ENCODE results near the gene CEMP1.

Gene CEMP1

GRCh38 chr16:2518823-2519710 lies 12.1 kb downstream of the CEMP1 start:
- DNase-seq (ENCODE audit: low spot score) = no peak

- DNase-seq (ENCODE audit: low spot score) = no peak
Observed at GRCh38 chr16:2517954-2518605, 13.1 kb downstream of the CEMP1 start.

GRCh38 chr16:2516391-2517240 lies 14.6 kb downstream of the CEMP1 start:
- no peak for DNase-seq (ENCODE audit: low spot score)

- DNase-seq (ENCODE audit: low spot score) = no peak
Observed at GRCh38 chr16:2515180-2515851, 15.9 kb downstream of the CEMP1 start.

GRCh38 chr16:2514333-2515179 lies 16.7 kb downstream of the CEMP1 start:
- no peak for DNase-seq (ENCODE audit: low spot score)

- DNase-seq (ENCODE audit: low spot score) = peak; percentile 92
Observed at GRCh38 chr16:2513405-2514332, 17.5 kb downstream of the CEMP1 start, which contains the start of gene ATP6V0C. Gene ATP6V0C (plus strand): TSS chr16:2513952. CDS start chr16:2514104, 152 bp downstream.

- DNase-seq (ENCODE audit: low spot score) = no peak
Observed at GRCh38 chr16:2512735-2513404, 18.3 kb downstream of the CEMP1 start.

GRCh38 chr16:2511996-2512734 lies 19.0 kb downstream of the CEMP1 start:
- no peak for DNase-seq (ENCODE audit: low spot score)

GRCh38 chr16:2511128-2511800 lies 19.9 kb downstream of the CEMP1 start:
- DNase-seq (ENCODE audit: low spot score) = no peak

- no peak for DNase-seq (ENCODE audit: low spot score)
Observed at GRCh38 chr16:2508722-2509400, 22.3 kb downstream of the CEMP1 start.

- DNase-seq (ENCODE audit: low spot score) = no peak
Observed at GRCh38 chr16:2507665-2508064, 23.5 kb downstream of the CEMP1 start.

- no peak for DNase-seq (ENCODE audit: low spot score)
Observed at GRCh38 chr16:2507052-2507659, 24.1 kb downstream of the CEMP1 start.

GRCh38 chr16:2505695-2506094 lies 25.5 kb downstream of the CEMP1 start:
- DNase-seq (ENCODE audit: low spot score) = no peak

- no peak for DNase-seq (ENCODE audit: low spot score)
Observed at GRCh38 chr16:2501946-2502895, 29.0 kb downstream of the CEMP1 start.

- peak; percentile 75 for DNase-seq (ENCODE audit: low spot score)
Observed at GRCh38 chr16:2500918-2501750, 30.1 kb downstream of the CEMP1 start.
